OCI-LY3 (cell line): Measurements from ENCODE around the gene FOXL1.

Source experiments
- EZH2phosphoT487 ChIP-seq: fragments of 200-600 bp; shearing (Covaris generic); IDR thresholded peaks from 2 replicates; pipeline ENCODE4 v1.6.1; 2018; ENCODE audit warnings: antibody characterized with exemption, mixed run types, low read depth
- TF ChIP-seq, protein P1 (sequence below): fragments of 200-600, 300-600 bp; sonication (generic); IDR thresholded peaks from 2 replicates; pipeline ENCODE4 v1.5.1; 2014; ENCODE audit warnings: antibody characterized with exemption, low read length, low read depth

DNA sequence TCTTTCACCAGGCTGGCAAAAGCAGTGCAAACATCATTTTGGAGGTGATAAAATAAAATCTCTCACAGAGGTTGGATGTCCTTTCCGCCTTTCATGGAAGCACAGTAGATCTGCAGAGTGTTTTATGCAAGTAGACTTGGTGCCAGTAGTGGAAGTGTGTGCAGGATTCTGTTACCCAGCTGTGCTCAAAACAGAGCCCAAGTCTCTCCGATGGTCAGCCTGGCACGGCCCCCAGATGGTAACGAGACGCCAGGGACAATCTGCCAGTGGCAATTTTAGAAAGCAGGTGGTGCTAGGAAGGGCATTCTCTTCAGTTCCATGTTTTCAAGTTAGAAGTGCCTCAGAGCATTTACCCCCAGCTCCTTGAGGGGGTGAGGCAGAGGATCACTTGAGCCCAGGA, 21.8 kb upstream of the FOXL1 start:
- TF ChIP-seq, protein P1, sequence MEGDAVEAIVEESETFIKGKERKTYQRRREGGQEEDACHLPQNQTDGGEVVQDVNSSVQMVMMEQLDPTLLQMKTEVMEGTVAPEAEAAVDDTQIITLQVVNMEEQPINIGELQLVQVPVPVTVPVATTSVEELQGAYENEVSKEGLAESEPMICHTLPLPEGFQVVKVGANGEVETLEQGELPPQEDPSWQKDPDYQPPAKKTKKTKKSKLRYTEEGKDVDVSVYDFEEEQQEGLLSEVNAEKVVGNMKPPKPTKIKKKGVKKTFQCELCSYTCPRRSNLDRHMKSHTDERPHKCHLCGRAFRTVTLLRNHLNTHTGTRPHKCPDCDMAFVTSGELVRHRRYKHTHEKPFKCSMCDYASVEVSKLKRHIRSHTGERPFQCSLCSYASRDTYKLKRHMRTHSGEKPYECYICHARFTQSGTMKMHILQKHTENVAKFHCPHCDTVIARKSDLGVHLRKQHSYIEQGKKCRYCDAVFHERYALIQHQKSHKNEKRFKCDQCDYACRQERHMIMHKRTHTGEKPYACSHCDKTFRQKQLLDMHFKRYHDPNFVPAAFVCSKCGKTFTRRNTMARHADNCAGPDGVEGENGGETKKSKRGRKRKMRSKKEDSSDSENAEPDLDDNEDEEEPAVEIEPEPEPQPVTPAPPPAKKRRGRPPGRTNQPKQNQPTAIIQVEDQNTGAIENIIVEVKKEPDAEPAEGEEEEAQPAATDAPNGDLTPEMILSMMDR, result no peak
- no peak for TF ChIP-seq EZH2phosphoT487
